Stromal cell of bone marrow (primary cell): ENCODE data around the gene CADM3.

ENCODE experiments used
- DNase-seq: peaks from one replicate; pipeline ENCODE4 v3.0.0-alpha.2; 2012; ENCODE audit warnings: low read depth

CADM3 gene

GRCh38 chr1:159207080-159207479 is 35.7 kb downstream of the CADM3 start:
- DNase-seq: no peak

DNA sequence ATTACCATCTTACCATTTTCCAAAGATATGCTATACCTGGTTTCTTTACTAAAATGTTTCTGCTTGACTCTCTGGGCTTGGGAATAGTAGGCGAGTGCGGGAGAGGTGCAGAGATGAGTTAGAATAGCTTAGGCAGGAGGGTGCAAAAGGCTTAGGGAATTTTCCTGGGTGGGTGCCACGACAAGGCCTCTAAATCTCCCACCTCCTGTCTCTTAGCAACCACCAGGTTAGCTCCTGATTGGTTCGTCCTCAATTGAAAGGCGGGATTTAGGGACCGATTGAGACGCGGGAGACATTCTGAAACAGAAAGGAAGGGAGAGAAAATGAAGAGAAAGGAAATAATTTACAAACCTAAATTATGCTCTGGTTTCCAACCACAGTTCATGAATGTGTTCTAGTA is 36.4 kb downstream of the CADM3 start:
- DNase-seq: no peak

- DNase-seq: no peak
These were observed 36.9 kb downstream of the CADM3 start for GRCh38 chr1:159208175-159208825.

GRCh38 chr1:159209061-159209460 is 37.6 kb downstream of the CADM3 start:
- no peak for DNase-seq

GRCh38 chr1:159211331-159212136 is 40.1 kb downstream of the CADM3 start:
- DNase-seq: no peak

DNA sequence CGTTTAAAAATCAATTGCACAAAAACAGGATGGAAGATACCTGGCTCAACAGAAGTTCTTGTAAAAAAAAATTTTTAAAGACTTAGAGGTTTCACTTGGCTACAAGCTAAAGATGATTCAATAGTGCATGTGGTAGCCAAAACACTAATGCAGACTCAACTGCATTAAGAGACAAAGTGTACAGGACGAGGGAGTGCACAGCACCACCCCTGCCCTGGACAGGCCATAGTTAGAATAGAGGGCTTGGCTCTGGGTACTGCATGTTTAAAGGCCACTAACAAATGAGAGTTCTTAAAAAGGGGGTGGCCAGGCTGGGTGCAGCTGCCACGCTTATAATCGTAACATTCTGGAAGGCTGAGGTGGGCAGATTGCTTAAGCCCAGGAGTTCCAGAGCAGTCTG is 41.2 kb downstream of the CADM3 start:
- DNase-seq: no peak

DNA sequence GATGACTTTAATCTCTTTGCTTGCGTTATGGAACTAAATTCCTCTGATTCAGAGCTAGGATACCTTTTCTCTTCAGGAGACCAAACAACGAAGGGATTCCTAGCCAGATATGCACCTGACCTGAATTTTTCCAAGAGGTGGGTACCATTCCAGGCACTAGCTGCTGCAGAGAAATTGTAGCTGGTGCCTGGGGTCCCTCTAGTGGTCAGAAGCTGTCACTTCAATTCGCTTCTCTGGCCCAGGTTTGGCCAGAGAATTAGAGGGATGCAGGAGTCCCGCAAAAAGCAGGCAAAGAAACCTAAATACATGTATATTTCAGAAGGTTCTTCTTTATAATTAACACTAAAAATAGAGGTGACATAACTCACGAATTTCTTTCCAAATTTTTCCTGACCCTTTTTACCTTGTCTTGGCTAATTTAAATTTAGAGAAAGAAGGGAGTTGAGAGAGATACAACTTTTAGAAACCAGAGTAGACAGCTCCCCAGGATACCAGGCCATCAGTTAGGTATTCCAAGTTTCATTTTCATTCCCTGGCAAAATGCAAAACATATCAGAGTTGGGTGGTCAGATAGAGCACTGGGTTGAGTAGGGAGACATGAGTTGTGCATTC is 42.8 kb downstream of the CADM3 start:
- no peak for DNase-seq

DNA sequence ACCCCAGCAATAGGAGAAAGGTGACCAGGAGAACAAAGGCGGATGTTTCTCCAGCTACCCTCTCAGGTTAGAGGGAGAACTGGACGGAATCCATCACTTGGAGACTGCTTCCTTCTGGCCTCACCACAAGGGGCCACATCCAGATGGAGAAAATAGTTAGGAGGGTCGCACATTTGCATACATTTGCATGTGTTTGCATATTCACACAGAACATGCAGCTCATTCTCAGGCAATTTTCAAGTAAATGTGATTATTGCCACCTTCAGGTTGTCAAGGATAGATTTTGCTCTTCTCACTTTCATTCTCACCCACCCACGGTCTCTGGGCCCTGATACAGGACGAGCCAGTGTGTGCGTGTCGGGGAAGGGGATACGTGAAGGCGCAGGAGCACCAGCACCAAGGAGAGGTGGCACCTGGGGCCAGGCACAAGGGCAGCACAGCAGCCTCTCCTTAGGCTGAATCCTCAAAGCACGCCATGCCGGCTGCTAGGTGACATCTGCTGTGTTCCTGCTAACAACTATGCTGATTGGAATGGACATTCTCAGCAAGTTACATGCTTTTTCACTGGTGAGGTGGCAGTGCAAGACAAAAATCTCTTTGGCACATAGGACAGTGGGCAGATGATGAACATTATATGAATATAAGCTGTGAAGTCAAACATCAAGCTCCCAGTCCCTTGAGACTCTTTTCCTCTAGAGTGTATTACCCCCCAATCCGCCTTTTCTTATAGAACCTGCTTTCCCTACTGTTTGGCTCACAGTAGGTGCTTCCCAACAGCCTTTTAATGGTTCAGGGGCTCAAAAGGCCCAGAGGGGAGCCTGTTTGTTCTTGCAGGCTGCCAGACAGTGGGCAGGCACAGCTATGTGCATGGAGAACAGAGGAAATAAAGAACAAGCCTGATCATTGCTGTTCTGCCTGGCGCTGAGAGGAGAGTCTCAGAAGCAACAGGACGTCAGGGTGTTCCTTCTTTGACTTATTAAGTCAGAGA is 47.5 kb downstream of the CADM3 start:
- DNase-seq: no peak

GRCh38 chr1:159222075-159222865 is 50.9 kb downstream of the CADM3 start:
- DNase-seq: no peak

GRCh38 chr1:159223004-159223403 is 51.6 kb downstream of the CADM3 start:
- no peak for DNase-seq

DNA sequence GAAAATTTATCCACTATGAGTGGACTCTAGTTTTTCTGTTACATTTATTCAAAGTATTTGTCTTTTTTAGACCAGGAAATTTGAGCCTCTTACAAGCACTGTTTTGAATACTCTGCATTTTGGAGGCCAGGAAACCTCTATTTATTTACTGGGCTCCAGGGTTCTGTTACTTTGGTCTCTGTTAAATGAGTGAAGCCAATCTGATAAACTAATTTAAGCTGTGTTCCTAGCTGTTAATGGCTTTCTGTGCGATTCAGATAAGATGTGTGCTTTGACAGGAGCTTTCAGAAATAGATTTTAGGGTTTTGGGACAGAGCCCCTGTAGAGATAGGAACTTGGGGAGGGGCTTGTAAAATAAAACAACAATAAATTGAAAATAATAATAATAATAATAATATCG is 57.1 kb downstream of the CADM3 start:
- DNase-seq: no peak

DNA sequence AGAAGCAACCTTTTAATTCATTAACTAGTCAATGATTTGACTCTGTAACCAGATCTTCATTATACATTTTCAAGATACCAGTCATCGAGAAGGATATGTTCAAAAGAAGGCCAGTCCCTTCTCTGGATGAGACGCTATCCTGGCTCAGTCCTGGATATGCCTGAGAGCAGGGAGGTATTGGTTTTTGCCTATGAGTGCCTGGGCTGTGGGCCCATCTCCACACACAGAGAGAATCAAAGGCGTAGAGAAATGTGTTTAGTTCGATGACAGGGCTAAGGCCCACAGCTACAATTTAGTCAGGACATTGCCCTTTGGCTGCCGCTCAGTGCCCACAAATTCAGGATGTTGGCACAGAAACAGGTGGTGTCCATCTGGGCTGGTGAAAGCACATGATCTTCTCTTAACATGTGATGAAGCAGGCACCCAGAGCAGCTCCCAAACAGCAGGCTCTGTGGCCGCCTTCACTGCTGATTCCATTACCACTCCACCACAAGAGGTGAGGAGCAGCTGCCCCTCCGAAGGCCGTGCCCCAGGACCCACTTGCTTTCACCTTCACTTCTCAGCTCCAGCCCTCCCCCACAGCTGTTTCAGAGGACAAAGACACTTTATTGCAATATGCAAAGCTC is 58.0 kb downstream of the CADM3 start:
- DNase-seq: no peak

DNA sequence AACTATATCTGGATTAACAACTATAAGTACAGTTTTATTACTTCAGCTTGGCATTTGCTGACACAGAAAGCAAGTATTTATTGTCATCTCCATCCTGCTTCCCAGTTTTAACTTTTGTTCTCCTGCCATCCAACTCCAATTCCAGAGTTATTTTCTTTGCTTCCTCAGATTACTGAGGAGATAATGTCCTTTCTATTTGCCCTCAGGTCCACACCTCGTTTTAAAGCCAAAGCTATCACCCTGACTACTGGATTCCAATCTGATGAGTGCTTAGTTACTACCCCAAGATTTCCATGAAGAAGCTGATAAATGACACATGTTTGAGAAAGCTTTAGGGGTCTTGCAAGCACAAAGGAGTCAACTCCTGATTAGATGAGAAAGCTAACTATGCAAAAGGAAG is 58.5 kb downstream of the CADM3 start:
- no peak for DNase-seq

DNA sequence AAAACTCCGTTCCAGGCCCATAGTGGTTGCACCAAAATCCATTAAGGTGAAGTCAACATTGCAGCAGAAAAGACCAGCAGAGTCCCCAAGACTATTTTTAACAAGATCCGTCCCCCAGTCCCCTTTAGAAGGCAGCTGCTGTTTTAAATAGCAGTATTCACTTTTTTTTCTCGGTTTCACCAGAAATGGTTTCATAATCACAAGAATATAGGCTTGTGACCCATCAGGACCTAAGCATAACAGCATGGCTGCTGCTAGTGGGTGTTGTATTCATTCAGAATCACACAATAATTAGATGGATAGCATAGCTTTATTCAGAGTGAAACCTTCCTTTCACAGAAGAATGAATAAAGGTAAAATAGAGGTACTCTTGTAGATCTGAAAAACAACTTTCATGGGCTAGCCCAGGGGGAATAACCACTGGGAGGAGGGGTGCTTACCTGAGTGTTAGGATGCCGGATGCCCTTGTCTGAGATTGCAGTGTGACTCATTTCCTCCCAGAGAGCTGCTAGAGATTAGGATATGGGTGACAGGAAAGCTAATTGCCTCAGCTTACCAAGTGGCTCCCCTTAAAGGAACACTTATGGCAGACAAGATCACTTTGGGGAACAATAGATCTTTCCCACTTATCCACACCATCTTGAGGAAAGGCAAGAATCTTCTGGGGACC is 68.3 kb downstream of the CADM3 start:
- no peak for DNase-seq

DNA sequence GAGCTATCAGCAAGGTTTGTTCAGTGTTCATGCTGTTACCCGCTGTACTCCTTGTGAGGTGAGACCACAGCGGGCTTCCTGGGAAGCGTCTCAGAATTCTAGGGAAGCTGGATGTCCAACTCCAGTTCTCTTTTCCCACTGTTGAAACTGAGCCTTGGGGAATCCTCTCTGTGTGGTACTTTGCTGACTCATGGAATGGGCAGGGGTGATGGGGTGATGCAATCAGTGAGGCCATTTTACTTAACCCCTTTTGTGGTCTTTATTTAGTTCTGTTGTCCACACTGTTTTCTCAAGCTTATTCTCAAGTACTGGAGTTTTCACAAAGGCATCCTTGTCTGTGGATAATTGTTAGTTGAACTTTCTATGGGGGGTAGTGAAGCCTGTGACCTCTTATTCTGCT is 75.9 kb downstream of the CADM3 start:
- DNase-seq: no peak

GRCh38 chr1:159248311-159248710 is 76.9 kb downstream of the CADM3 start:
- no peak for DNase-seq

GRCh38 chr1:159250638-159251216 is 79.3 kb downstream of the CADM3 start:
- no peak for DNase-seq
